Body of pancreas (tissue), 4 donors: ENCODE measurements around the gene RNASE12. TPM values are rescaled to one million over a fixed set of nuclear protein-coding genes. Genes with fewer than 3 reads are reported as not detected.
"Not testable (repeated sequence)": the region's sequence is repeated elsewhere in the genome, so short reads cannot be mapped to it uniquely, and the experiment has no call there.

Experiments used
- ATAC-seq: fragments of 150-250 bp; one replicate; pipeline ENCODE4 v1.9.1; 2016
- DNase-seq, 4 donors: peaks; one replicate each; pipeline ENCODE4 v3.0.0-alpha.2; 2019
- H3K27ac ChIP-seq, 4 donors: fragments of 200-600 bp; sonication (generic); 1 replicate in 3 of 4; 2 replicates in 1 of 4; pipeline versions ENCODE4 v1.5.1 to v1.6.1; 2016 to 2019; ENCODE audit warnings: mild to moderate bottlenecking in 1 of 4, mixed read lengths in 1 of 4, moderate library complexity in 1 of 4
- H3K27me3 ChIP-seq, 2 donors: fragments of 200-600 bp; sonication (generic); one replicate each; pipeline ENCODE4 v1.6.0; 2016; ENCODE audit warnings: mild to moderate bottlenecking in 1 of 2
- H3K36me3 ChIP-seq, 2 donors: fragments of 200-600 bp; sonication (generic); replicated peaks in 1 of 2; 2 replicates each; pipeline ENCODE4 v1.5.1; 2016; ENCODE audit warnings: low read depth in 2 of 2; ENCODE audit not compliant: insufficient read depth in 1 of 2
- H3K4me1 ChIP-seq: fragments of 200-600 bp; sonication (generic); one replicate; pipeline ENCODE4 v1.6.0; 2016
- H3K4me3 ChIP-seq, 2 donors: fragments of 200-600 bp; sonication (generic); 1 replicate in 1 of 2; 2 replicates in 1 of 2; pipeline ENCODE4 v1.5.1; 2016 to 2019
- H3K9me3 ChIP-seq, 3 donors: fragments of 200-600 bp; sonication (generic); 1 replicate in 2 of 3; 2 replicates in 1 of 3; pipeline ENCODE4 v1.5.1; 2016
- POLR2A ChIP-seq, 3 donors: fragments of 450-650 bp; IDR thresholded peaks; one replicate each; pipeline ENCODE4 v1.6.1; 2016; ENCODE audit warnings: antibody characterized with exemption in 3 of 3, mild to moderate bottlenecking in 2 of 3
- WGBS, 2 donors: methylation state at CpG; one replicate each; pipeline ENCODE4 v1.1.5; 2017; 5-methylcytosine and 5-hydroxymethylcytosine counted together
- intact Hi-C: fragments of 100-400 bp; cut with DNase I; formaldehyde crosslinking; loops from one replicate; pipeline ENCODE4 v1.15.1; 2023
- total RNA-seq, 2 donors: library from RNA; depleted of rRNA; stranded (reverse); fragments of >200 nt; gene quantifications; one replicate each; pipeline ENCODE4 v1.1.0, GENCODE V29; 2016
- TF ChIP-seq, protein P1 (sequence below), 7 experiments: fragments of 450-650 bp in 4 of 7; fragments of 200-600 bp in 3 of 7; sonication (generic) in 3 of 7; IDR thresholded peaks; one replicate each; pipeline ENCODE4 v1.5.1; 2016 to 2019; ENCODE audit warnings: antibody characterized with exemption in 7 of 7

The RNASE12 gene
- total RNA-seq, 2 donors from 2014 or later, result not detected

GRCh38 chr14:20620798-20621478 lies 29.8 kb upstream of the RNASE12 start:
- H3K4me1 ChIP-seq, result peaks cover 26% of the 10 kb centered on the region
- no peak for DNase-seq
- no peaks in the 10 kb centered on the region for H3K27me3 ChIP-seq
- no peak for TF ChIP-seq POLR2A (IDR thresholded peaks at IDR 0.05)
- TF ChIP-seq, protein P1, sequence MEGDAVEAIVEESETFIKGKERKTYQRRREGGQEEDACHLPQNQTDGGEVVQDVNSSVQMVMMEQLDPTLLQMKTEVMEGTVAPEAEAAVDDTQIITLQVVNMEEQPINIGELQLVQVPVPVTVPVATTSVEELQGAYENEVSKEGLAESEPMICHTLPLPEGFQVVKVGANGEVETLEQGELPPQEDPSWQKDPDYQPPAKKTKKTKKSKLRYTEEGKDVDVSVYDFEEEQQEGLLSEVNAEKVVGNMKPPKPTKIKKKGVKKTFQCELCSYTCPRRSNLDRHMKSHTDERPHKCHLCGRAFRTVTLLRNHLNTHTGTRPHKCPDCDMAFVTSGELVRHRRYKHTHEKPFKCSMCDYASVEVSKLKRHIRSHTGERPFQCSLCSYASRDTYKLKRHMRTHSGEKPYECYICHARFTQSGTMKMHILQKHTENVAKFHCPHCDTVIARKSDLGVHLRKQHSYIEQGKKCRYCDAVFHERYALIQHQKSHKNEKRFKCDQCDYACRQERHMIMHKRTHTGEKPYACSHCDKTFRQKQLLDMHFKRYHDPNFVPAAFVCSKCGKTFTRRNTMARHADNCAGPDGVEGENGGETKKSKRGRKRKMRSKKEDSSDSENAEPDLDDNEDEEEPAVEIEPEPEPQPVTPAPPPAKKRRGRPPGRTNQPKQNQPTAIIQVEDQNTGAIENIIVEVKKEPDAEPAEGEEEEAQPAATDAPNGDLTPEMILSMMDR (IDR thresholded peaks at IDR 0.05), result no peak
- WGBS, 2 donors, result 19 to 31% methylated on average over 2 of the region's 2 CpGs
- H3K27ac ChIP-seq, result no peak overlapping the region
- H3K36me3 ChIP-seq, result no peaks in the 10 kb centered on the region
- intact Hi-C loops, result no loop called here
- H3K4me3 ChIP-seq, result no peak overlapping the region
- peak; percentile 67 for ATAC-seq
- no peaks in the 10 kb centered on the region for H3K9me3 ChIP-seq

DNA sequence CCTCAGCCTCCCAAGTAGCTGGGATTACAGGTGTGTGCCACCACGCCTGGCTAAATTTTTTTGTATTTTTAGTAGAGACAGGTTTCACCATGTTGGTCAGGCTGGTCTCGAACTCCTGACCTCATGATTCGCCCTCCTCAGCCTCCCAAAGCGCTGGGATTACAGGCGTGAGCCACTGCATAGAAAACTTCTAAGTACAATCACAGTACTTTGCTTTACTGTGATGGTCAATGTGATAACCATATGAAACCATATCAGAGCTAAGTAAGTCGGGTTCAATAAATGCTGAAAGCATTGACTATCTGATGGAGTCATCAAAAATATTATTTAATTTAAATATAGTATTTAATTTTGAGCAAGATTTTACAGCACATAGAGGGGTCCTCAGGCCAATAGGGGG lies 28.5 kb upstream of the RNASE12 start:
- H3K4me3 ChIP-seq, H3K27ac ChIP-seq, H3K27me3 ChIP-seq, DNase-seq, ATAC-seq, H3K9me3 ChIP-seq, H3K36me3 ChIP-seq, intact Hi-C loops: not testable (repeated sequence)
- 70 to 80% methylated on average over 6 of the region's 6 CpGs for WGBS, 2 donors
- H3K4me1 ChIP-seq, result peaks cover 13% of the 10 kb centered on the region

GRCh38 chr14:20618271-20618749 lies 27.1 kb upstream of the RNASE12 start:
- peaks cover 17% of the 10 kb centered on the region for H3K4me1 ChIP-seq
- H3K4me3 ChIP-seq, result no peak overlapping the region
- H3K36me3 ChIP-seq, result no peaks in the 10 kb centered on the region
- no peaks in the 10 kb centered on the region for H3K9me3 ChIP-seq
- DNase-seq (no peak), ATAC-seq (no peak)
- no peaks in the 10 kb centered on the region for H3K27me3 ChIP-seq
- no peak overlapping the region for H3K27ac ChIP-seq
- intact Hi-C loops, result no loop called here
- 19 to 25% methylated on average over 4 of the region's 4 CpGs for WGBS, 2 donors
- TF ChIP-seq, protein P1 (IDR thresholded peaks at IDR 0.05), result no peak
- TF ChIP-seq POLR2A (IDR thresholded peaks at IDR 0.05), result no peak

- DNase-seq (no peak), ATAC-seq (no peak)
- no peak for TF ChIP-seq POLR2A (IDR thresholded peaks at IDR 0.05)
- TF ChIP-seq, protein P1 (IDR thresholded peaks at IDR 0.05), result no peak
- WGBS, 2 donors, result 68 to 71% methylated on average over 12 of the region's 12 CpGs
- H3K27me3 ChIP-seq, result no peaks in the 10 kb centered on the region
- no peak overlapping the region for H3K4me3 ChIP-seq
- H3K9me3 ChIP-seq, result no peaks in the 10 kb centered on the region
- no peak overlapping the region for H3K27ac ChIP-seq
- intact Hi-C loops, result no loop called here
- no peaks in the 10 kb centered on the region for H3K36me3 ChIP-seq
- H3K4me1 ChIP-seq, result peaks cover 17% of the 10 kb centered on the region
Measured at GRCh38 chr14:20617138-20618003, 26.2 kb upstream of the RNASE12 start.

DNA sequence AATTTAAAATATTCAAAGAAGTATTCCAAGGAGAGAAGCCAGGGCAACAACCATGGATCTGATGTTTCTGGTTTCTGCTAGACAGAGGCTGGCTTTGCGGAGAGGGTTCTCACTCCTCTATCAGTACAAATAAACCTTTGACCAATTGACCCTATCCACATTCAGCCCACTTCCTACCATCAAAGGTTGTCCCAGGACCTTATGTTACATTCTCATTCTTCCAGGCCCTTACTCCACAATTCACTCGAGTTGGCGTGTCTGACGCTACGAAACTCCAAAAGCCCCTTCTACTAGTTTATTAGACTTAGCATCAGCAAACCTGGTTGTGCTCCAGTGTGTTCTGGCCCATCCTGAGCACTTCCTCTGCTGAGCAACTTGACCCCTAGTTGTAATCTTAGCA lies 24.8 kb upstream of the RNASE12 start:
- DNase-seq (no peak), ATAC-seq (no peak)
- Histone ChIP-seq H3K27ac (no peak overlapping the region), H3K27me3 (no peaks in the 10 kb centered on the region), H3K9me3 (no peaks in the 10 kb centered on the region), H3K4me1 (peaks cover 11% of the 10 kb centered on the region), H3K4me3 (no peak overlapping the region), H3K36me3 (no peaks in the 10 kb centered on the region)
- 76 to 77% methylated on average over 5 of the region's 5 CpGs for WGBS, 2 donors
- intact Hi-C loops, result no loop called here
- TF ChIP-seq, protein P1 (IDR thresholded peaks at IDR 0.05), result no peak
- no peak for TF ChIP-seq POLR2A (IDR thresholded peaks at IDR 0.05)
